ENCODE results near the gene MAVS. TPM values are rescaled to one million over a fixed set of nuclear protein-coding genes. Genes with fewer than 3 reads are reported as not detected.

Gene MAVS
- 16.0 and 16.1 TPM in 2 replicates for total RNA-seq

DNA sequence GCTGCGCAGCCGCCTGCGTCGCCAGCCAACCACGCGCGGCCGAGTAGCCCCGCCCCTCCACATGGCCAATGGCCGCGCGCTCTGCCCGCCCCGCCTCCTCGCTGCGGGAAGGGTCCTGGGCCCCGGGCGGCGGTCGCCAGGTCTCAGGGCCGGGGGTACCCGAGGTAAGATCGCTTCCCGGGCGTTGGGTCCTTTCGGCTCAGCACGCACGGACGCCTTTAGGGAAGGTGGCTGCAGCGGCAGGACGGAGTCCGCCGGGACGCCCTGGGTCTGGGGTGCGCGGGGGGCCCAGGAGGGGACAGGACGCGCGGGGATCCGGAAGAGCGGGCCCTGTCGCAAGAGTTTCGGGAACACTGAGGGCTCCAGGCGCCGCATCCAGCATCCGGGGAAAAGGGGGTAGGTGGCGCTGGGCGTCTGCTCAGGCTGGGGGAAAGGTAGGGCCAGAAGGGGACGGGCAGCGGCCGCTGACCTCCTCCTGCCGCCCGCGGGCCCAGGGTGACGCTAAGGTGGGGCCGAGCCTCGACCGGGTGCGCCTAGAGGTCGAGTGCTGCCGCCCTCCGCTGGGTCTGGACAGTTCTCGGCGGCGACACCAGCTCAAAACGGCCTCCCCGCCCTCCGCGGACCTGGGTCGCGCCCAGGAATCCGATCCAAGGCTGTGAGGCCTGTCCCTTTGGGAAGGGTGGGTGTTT is at the start of gene MAVS:
Gene MAVS (plus strand): TSS at position 95 of the 689 bp plus-strand sequence. CDS start 7,791 bp downstream, outside the sequence.

DNA sequence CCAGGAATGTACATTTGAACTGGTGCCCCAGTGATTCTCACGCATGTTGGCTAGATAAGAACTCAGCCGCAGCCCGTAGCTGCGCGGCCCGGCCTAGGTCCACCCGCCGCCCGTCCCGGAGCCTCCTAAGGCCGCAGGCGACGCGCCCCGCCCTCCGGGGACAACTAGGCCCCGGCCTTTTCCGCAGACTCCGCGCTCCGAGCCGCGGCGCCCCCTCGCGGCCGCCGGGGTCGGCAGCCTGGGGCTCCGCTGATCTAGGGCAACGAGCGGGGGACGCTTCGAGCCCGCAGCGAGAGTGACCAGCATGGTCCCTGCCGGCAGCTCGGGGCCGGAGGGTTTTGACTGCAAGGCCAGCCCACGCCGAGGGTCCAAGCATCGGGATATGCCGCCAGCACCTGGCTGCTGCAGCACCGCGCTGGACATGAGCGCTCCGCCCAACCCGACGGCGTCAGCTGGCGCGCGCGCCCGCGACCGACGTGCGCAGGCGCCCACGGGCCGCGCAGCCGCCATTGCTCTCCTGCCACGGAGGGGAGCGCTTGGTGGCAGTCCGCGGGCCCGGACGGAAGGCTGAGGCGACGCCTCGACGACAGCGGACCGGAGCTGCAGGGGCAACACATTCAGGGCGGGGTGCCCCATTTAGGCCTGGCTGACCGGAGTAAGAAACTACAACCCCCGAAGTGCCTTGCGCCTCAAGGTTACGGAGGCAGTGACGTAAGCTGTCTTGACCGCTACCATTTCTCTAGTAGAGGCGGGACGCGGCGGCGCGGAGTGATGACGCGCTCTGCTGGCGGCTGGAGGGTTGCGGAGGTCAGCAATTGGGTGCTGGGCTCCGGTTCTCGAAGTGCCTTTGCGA is 26.4 kb upstream of the MAVS start, which contains the start of gene AP5S1:
Gene AP5S1 (plus strand): TSS at position 500 of the 853 bp plus-strand sequence. CDS start 1,571 bp downstream, outside the sequence.

DNA sequence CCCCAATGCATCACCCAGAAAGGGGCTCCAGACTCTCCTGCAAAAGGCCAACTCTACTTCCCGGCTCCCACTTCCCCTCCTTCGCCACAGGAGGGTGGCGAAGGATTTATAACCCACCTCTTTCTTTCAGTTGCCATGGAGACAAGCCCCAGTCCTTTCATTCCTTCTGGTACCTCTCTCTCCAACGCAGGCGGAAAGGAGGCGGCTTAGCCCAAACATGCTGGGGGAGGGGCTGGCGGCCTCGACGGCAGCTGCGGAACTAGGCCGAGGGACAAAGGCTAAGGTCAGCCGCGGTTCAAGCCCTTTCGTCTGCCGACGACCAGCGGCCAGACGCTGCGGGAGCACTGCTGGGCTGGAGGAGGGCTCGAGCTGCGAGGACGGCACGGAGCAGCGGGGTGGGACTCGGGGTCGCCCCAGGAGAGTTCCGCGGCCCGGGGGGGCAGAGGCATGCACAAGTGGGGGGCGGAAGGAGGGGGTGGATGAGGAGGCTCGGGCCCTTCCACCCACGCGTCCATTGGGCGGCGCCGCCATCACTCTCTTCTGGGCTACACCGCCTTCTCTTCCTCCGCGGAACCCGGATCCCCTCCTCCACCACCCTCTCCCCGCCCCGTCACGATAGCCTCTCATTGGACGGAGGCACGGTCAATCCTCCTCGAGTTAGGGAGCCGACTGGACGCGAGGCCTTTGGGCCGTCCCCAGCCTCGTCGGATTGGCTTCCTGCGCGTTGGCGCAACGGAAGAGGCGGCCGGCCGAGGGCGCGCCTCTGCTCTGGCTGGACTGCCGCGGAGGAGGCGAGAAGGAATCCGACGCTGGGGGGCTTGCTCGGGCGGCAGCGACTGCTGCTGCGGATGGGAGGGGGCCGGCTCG is 42.2 kb downstream of the MAVS start, which contains the start of gene PANK2:
Gene PANK2 (plus strand): TSS at position 766 of the 867 bp plus-strand sequence.

Other genes starting within 250 kb of the MAVS start
- gene GFRA4, start 183.4 kb upstream of the MAVS start, total RNA-seq: not detected in 2 replicates
- 57.5 and 87.5 TPM in 2 replicates for gene ADAM33, start 164.8 kb upstream of the MAVS start, total RNA-seq
- gene SIGLEC1, start 134.2 kb upstream of the MAVS start, total RNA-seq: not detected in 2 replicates
- gene HSPA12B, start 114.1 kb upstream of the MAVS start, total RNA-seq: 0.11 and 0.12 TPM in 2 replicates
- 29.6 and 39.6 TPM in 2 replicates for gene ADISSP, start 79.1 kb upstream of the MAVS start, total RNA-seq
- gene SPEF1, start 65.4 kb upstream of the MAVS start, total RNA-seq: 0.22 and 0.25 TPM in 2 replicates
- 121 and 150 TPM in 2 replicates for gene CENPB, start 60.1 kb upstream of the MAVS start, total RNA-seq
- 18.9 and 30.5 TPM in 2 replicates for gene CDC25B, start 50.5 kb upstream of the MAVS start, total RNA-seq
- 16.7 and 23.1 TPM in 2 replicates for gene AP5S1, start 26.3 kb upstream of the MAVS start, total RNA-seq
- 59.2 and 68.6 TPM in 2 replicates for gene PANK2, start 42.6 kb downstream of the MAVS start, total RNA-seq
- 14.2 and 17.4 TPM in 2 replicates for gene RNF24, start 168.7 kb downstream of the MAVS start, total RNA-seq

Data from uterine smooth muscle cell (primary cell).